PFSK-1 (cell line): ENCODE results near the gene NFATC4.

Experiments
- FOXP2 ChIP-seq: optimal IDR thresholded peaks from 2 replicates; pipeline ENCODE3; 2011; ENCODE audit warnings: borderline replicate concordance, control low read depth, inconsistent platforms; ENCODE audit not compliant: insufficient read depth; ENCODE audit errors: extremely low read length, extremely low read depth
- POLR2AphosphoS5 ChIP-seq: IDR thresholded peaks from 2 replicates; pipeline ENCODE4 v1.6.1; 2012; ENCODE audit warnings: low read depth, mild to moderate bottlenecking, control low read depth, low read length, moderate library complexity
- REST ChIP-seq, 2 experiments: IDR thresholded peaks; 2 replicates each; pipeline versions ENCODE4 v1.6.1 to v1.8.0; 2011 to 2012; ENCODE audit warnings: low read depth in 2 of 2, low read length in 2 of 2, control low read depth in 1 of 2, inconsistent platforms in 1 of 2, mild to moderate bottlenecking in 1 of 2, moderate library complexity in 1 of 2; ENCODE audit not compliant: insufficient read depth in 1 of 2
- SIN3A ChIP-seq: IDR thresholded peaks from 2 replicates; pipeline ENCODE4 v1.6.1; 2012; ENCODE audit warnings: mild to moderate bottlenecking, low read length, moderate library complexity, borderline replicate concordance; ENCODE audit not compliant: insufficient read depth
- TAF1 ChIP-seq: IDR thresholded peaks from 2 replicates; pipeline ENCODE4 v1.6.1; 2012; ENCODE audit warnings: low read length, control low read depth, borderline replicate concordance; ENCODE audit not compliant: insufficient read depth

The NFATC4 gene

GRCh38 chr14:24415421-24416253 is 47.7 kb downstream of the NFATC4 start:
- TF ChIP-seq FOXP2: no peak
- TF ChIP-seq SIN3A: no peak

- TF ChIP-seq SIN3A (no peak), REST (IDR thresholded peaks at IDR 0.05; ENCODE audit: insufficient read depth in 1 of 2, low read depth in 2 of 2, low read length in 2 of 2) (no peak), FOXP2 (no peak), POLR2AphosphoS5 (no peak), TAF1 (no peak)
Observed at GRCh38 chr14:24416254-24416931, 48.4 kb downstream of the NFATC4 start.

- TF ChIP-seq SIN3A (no peak), FOXP2 (no peak), TAF1 (no peak), REST (IDR thresholded peaks at IDR 0.05; ENCODE audit: insufficient read depth in 1 of 2, low read depth in 2 of 2, low read length in 2 of 2) (no peak), POLR2AphosphoS5 (no peak)
Observed at GRCh38 chr14:24416932-24417619, 49.1 kb downstream of the NFATC4 start.

GRCh38 chr14:24417832-24418491 is 50.0 kb downstream of the NFATC4 start:
- TF ChIP-seq SIN3A (no peak), REST (IDR thresholded peaks at IDR 0.05; ENCODE audit: insufficient read depth in 1 of 2, low read depth in 2 of 2, low read length in 2 of 2) (no peak), POLR2AphosphoS5 (no peak), TAF1 (no peak), FOXP2 (no peak)

- TF ChIP-seq TAF1 (no peak), REST (IDR thresholded peaks at IDR 0.05; ENCODE audit: insufficient read depth in 1 of 2, low read depth in 2 of 2, low read length in 2 of 2) (no peak), SIN3A (no peak), POLR2AphosphoS5 (no peak), FOXP2 (no peak)
Observed at GRCh38 chr14:24418492-24418873, 50.5 kb downstream of the NFATC4 start.
